ENCODE results near the gene MAP1S.

DNA sequence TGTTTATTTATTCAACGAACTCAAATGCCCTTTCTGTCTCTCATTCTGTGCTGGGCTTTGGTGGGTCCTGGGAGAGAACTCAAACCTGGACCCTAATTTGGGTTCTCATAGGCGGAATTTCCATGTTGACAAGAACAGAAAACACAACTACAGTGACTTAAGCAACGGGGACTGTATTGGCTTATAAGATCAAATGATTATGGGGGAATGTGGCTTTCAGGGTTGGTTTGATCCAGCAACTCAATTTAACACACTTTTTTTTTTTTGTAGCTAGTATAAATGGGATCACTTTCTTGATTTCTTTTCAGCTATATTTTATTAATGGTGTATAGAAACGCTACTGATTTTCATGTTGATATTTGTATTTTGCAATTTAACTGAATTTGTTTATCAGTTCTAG is 41.9 kb downstream of the MAP1S start:
- TF ChIP-seq, protein P1, sequence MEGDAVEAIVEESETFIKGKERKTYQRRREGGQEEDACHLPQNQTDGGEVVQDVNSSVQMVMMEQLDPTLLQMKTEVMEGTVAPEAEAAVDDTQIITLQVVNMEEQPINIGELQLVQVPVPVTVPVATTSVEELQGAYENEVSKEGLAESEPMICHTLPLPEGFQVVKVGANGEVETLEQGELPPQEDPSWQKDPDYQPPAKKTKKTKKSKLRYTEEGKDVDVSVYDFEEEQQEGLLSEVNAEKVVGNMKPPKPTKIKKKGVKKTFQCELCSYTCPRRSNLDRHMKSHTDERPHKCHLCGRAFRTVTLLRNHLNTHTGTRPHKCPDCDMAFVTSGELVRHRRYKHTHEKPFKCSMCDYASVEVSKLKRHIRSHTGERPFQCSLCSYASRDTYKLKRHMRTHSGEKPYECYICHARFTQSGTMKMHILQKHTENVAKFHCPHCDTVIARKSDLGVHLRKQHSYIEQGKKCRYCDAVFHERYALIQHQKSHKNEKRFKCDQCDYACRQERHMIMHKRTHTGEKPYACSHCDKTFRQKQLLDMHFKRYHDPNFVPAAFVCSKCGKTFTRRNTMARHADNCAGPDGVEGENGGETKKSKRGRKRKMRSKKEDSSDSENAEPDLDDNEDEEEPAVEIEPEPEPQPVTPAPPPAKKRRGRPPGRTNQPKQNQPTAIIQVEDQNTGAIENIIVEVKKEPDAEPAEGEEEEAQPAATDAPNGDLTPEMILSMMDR (IDR thresholded peaks at IDR 0.05), result no peak
- no peak for TF ChIP-seq POLR2A (IDR thresholded peaks at IDR 0.05)
- TF ChIP-seq EP300 (IDR thresholded peaks at IDR 0.05; ENCODE audit: low read depth), result no peak
- no peak for TF ChIP-seq POLR2AphosphoS5 (IDR thresholded peaks at IDR 0.05)

Data from transverse colon (tissue), 4 donors.